Nephron progenitor cell (in vitro differentiated cells): ENCODE results near the gene ZFP36.
"Not testable (repeated sequence)": the region's sequence is repeated elsewhere in the genome, so short reads cannot be mapped to it uniquely, and the experiment has no call there.

ENCODE experiments used
- DNase-seq: peaks from one replicate; pipeline ENCODE4 v3.0.0; 2021
- H3K27ac Mint-ChIP-seq: 2 replicates; pipeline ENCODE4 v1.8.0; 2021; ENCODE audit warnings: mild to moderate bottlenecking, moderate library complexity, mixed read lengths
- H3K27me3 Mint-ChIP-seq: 2 replicates; pipeline ENCODE4 v1.8.0; 2021; ENCODE audit warnings: mild to moderate bottlenecking, low read depth, mixed read lengths; ENCODE audit not compliant: poor library complexity
- H3K36me3 Mint-ChIP-seq: 2 replicates; pipeline ENCODE4 v1.8.0; 2021; ENCODE audit warnings: low read depth, mixed read lengths
- H3K4me1 Mint-ChIP-seq: 2 replicates; pipeline ENCODE4 v1.8.0; 2021; ENCODE audit warnings: mixed read lengths
- H3K4me3 Mint-ChIP-seq: 2 replicates; pipeline ENCODE4 v1.8.0; 2021; ENCODE audit warnings: mild to moderate bottlenecking, moderate library complexity, mixed read lengths
- H3K9me3 Mint-ChIP-seq: 2 replicates; pipeline ENCODE4 v1.8.0; 2021; ENCODE audit warnings: mild to moderate bottlenecking, moderate library complexity, mixed read lengths
- TF ChIP-seq, protein P1 (sequence below): fragments of 200-600 bp; sonication (generic); IDR thresholded peaks from 2 replicates; pipeline ENCODE4 v1.5.0; 2021; ENCODE audit warnings: antibody characterized with exemption

Gene ZFP36

GRCh38 chr19:39377373-39378362 is 29.0 kb upstream of the ZFP36 start:
- TF ChIP-seq, protein P1, sequence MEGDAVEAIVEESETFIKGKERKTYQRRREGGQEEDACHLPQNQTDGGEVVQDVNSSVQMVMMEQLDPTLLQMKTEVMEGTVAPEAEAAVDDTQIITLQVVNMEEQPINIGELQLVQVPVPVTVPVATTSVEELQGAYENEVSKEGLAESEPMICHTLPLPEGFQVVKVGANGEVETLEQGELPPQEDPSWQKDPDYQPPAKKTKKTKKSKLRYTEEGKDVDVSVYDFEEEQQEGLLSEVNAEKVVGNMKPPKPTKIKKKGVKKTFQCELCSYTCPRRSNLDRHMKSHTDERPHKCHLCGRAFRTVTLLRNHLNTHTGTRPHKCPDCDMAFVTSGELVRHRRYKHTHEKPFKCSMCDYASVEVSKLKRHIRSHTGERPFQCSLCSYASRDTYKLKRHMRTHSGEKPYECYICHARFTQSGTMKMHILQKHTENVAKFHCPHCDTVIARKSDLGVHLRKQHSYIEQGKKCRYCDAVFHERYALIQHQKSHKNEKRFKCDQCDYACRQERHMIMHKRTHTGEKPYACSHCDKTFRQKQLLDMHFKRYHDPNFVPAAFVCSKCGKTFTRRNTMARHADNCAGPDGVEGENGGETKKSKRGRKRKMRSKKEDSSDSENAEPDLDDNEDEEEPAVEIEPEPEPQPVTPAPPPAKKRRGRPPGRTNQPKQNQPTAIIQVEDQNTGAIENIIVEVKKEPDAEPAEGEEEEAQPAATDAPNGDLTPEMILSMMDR, result no peak

DNA sequence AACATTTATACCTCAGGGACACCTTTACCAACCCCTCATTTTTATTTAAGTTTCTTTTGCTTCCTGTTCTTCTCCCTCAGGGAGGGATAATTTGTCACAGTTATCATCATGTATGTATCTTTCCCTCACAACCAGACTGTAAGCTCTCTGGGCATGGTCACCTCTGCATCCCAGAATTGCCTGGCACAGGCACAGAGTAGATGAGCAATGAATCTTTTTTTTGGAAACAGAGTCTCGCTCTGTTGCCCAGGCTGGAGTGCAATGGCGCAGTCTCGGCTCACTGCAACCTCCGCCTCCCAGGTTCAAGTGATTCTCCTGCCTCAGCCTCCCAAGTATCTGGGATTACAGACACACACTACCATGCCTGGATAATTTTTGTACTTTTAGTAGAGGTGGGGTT is 27.3 kb upstream of the ZFP36 start:
- H3K36me3 Mint-ChIP-seq, result peaks cover 75% of the 10 kb centered on the region
- not testable (repeated sequence) for H3K4me3 Mint-ChIP-seq, H3K27ac Mint-ChIP-seq

More at GRCh38 chr19:39377373-39378362, 29.0 kb upstream of the ZFP36 start:
- peaks cover 65% of the 10 kb centered on the region for H3K36me3 Mint-ChIP-seq
- no peaks in the 10 kb centered on the region for H3K9me3 Mint-ChIP-seq
- no peaks in the 10 kb centered on the region for H3K27me3 Mint-ChIP-seq
- peak overlapping the region; percentile 25 for H3K27ac Mint-ChIP-seq
- no peak for DNase-seq
- H3K4me1 Mint-ChIP-seq, result no peaks in the 10 kb centered on the region
- no peak overlapping the region for H3K4me3 Mint-ChIP-seq

GRCh38 chr19:39379865-39380396 is 26.7 kb upstream of the ZFP36 start:
- Mint-ChIP-seq H3K27ac (no peak overlapping the region), H3K9me3 (no peaks in the 10 kb centered on the region), H3K4me1 (no peaks in the 10 kb centered on the region), H3K27me3 (no peaks in the 10 kb centered on the region), H3K36me3 (peaks cover 74% of the 10 kb centered on the region), H3K4me3 (no peak overlapping the region)
- TF ChIP-seq, protein P1, result no peak
- DNase-seq, result no peak

More for the DNA sequence above, 27.3 kb upstream of the ZFP36 start:
- H3K9me3 Mint-ChIP-seq, H3K27me3 Mint-ChIP-seq, DNase-seq, H3K4me1 Mint-ChIP-seq: not testable (repeated sequence)

DNA sequence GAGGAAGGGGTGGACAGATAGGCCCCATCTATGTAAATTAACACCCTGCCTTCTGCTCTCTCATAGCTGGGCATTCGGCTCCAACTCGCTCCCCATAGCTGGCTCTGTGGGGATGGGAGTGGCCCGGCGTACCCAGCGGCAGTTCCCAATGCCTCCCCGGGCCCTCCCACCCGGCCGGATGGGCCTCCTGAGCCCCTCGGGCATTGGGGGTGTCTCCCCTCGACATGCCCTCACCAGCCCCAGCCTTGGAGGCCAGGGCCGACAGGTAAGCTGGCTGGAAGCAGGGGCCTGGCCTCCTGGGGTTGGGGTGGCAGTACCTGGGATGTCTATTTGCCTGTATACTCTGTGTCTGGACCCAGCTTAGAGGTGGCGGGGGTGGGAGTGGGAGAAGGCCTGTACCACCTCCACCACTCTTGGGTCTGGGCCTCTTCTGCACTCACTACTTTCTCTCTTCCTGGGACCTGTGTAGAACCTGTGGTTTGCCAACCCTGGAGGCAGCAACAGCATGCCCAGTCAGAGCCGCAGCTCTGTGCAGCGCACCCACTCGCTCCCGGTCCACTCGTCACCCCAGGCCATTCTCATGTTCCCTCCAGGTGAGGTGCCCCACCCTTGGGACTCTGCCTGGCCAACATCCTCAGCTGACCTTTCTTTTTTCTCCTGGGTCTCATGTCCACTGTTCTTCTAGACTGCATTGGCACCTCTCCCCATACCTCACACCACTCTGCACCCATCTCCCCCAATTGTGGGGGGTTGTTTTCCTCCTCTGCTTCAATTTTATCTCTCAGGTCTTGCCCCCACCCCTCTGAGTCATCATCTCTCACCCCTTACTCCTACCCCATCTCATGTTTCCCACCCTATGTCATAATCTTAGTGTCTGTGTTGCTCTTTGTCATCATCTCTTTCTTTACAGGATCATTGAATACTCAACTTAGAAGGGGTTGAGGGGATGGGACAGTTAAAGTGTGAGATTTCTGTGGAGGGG is 25.8 kb upstream of the ZFP36 start:
- DNase-seq, result no peak
- Mint-ChIP-seq H3K4me1 (no peaks in the 10 kb centered on the region), H3K27ac (no peak overlapping the region), H3K27me3 (no peaks in the 10 kb centered on the region), H3K36me3 (peaks cover 79% of the 10 kb centered on the region), H3K4me3 (no peak overlapping the region), H3K9me3 (no peaks in the 10 kb centered on the region)
- TF ChIP-seq, protein P1, result no peak

GRCh38 chr19:39381910-39382611 is 24.6 kb upstream of the ZFP36 start:
- TF ChIP-seq, protein P1, result no peak
- Mint-ChIP-seq H3K27me3 (no peaks in the 10 kb centered on the region), H3K4me3 (no peak overlapping the region), H3K4me1 (no peaks in the 10 kb centered on the region), H3K36me3 (peaks cover 77% of the 10 kb centered on the region), H3K27ac (peak overlapping the region; percentile 21), H3K9me3 (no peaks in the 10 kb centered on the region)
- DNase-seq, result no peak
